ENCODE measurements around the gene GNG8. TPM values are rescaled to one million over a fixed set of nuclear protein-coding genes. Genes with fewer than 3 reads are reported as not detected.
A peak's percentile ranks its signal among the peaks of the same experiment; 100 is the strongest.
"Not testable (repeated sequence)": the region's sequence is repeated elsewhere in the genome, so short reads cannot be mapped to it uniquely, and the experiment has no call there.

Gene GNG8
- polyA plus RNA-seq, 3 donors = 3.2 to 6.9 (median 3.4) TPM

- no peak for DNase-seq (ENCODE audit: extremely low read depth in 1 of 11, low read depth in 9 of 11, low spot score in 4 of 11)
These were observed 13.3 kb upstream of the GNG8 start for GRCh38 chr19:46648961-46649960.

GRCh38 chr19:46648060-46648960, 12.3 kb upstream of the GNG8 start:
- DNase-seq (ENCODE audit: extremely low read depth in 1 of 11, low read depth in 9 of 11, low spot score in 4 of 11) = no peak

- DNase-seq (ENCODE audit: extremely low read depth in 1 of 11, low read depth in 9 of 11, low spot score in 4 of 11) = no peak
These were observed 10.4 kb upstream of the GNG8 start for GRCh38 chr19:46646402-46646801.

GRCh38 chr19:46644720-46645119, 8.7 kb upstream of the GNG8 start:
- no peak for DNase-seq (ENCODE audit: extremely low read depth in 1 of 11, low read depth in 9 of 11, low spot score in 4 of 11)

- DNase-seq (ENCODE audit: extremely low read depth in 1 of 11, low read depth in 9 of 11, low spot score in 4 of 11) = no peak
These were observed 4.7 kb upstream of the GNG8 start for GRCh38 chr19:46640656-46641055.

GRCh38 chr19:46639358-46640182, 3.6 kb upstream of the GNG8 start:
- peak in 7 of 11 donors; percentile 75 to 88 (median 83) for DNase-seq (ENCODE audit: extremely low read depth in 1 of 11, low read depth in 9 of 11, low spot score in 4 of 11)

- DNase-seq (ENCODE audit: extremely low read depth in 1 of 11, low read depth in 9 of 11, low spot score in 4 of 11) = no peak
These were observed 1.2 kb upstream of the GNG8 start for GRCh38 chr19:46637224-46637623.

- DNase-seq (ENCODE audit: extremely low read depth in 1 of 11, low read depth in 9 of 11, low spot score in 4 of 11) = no peak
These were observed 1.3 kb downstream of the GNG8 start for GRCh38 chr19:46634656-46635218.

GRCh38 chr19:46634045-46634655, 1.9 kb downstream of the GNG8 start:
- peak in 3 of 11 donors; percentile 49 to 53 (median 51) for DNase-seq (ENCODE audit: extremely low read depth in 1 of 11, low read depth in 9 of 11, low spot score in 4 of 11)

GRCh38 chr19:46633130-46633529, 2.9 kb downstream of the GNG8 start:
- DNase-seq (ENCODE audit: extremely low read depth in 1 of 11, low read depth in 9 of 11, low spot score in 4 of 11) = no peak

- DNase-seq (ENCODE audit: extremely low read depth in 1 of 11, low read depth in 9 of 11, low spot score in 4 of 11) = no peak
These were observed 4.5 kb downstream of the GNG8 start for GRCh38 chr19:46631481-46631880.

GRCh38 chr19:46630586-46631205, 5.3 kb downstream of the GNG8 start:
- DNase-seq (ENCODE audit: extremely low read depth in 1 of 11, low read depth in 9 of 11, low spot score in 4 of 11) = no peak

- no peak for DNase-seq (ENCODE audit: extremely low read depth in 1 of 11, low read depth in 9 of 11, low spot score in 4 of 11)
These were observed 6.4 kb downstream of the GNG8 start for GRCh38 chr19:46629546-46630025.

- not testable (repeated sequence) for DNase-seq (ENCODE audit: extremely low read depth in 1 of 11, low read depth in 9 of 11, low spot score in 4 of 11)
These were observed 7.0 kb downstream of the GNG8 start for GRCh38 chr19:46628970-46629369.

- no peak for DNase-seq (ENCODE audit: extremely low read depth in 1 of 11, low read depth in 9 of 11, low spot score in 4 of 11)
These were observed 9.6 kb downstream of the GNG8 start for GRCh38 chr19:46626446-46626845.

- DNase-seq (ENCODE audit: extremely low read depth in 1 of 11, low read depth in 9 of 11, low spot score in 4 of 11) = no peak
These were observed 10.3 kb downstream of the GNG8 start for GRCh38 chr19:46625731-46626130.

GRCh38 chr19:46624958-46625661, 10.9 kb downstream of the GNG8 start, which contains the start of gene PTGIR:
Gene PTGIR, minus strand, starts transcription at chr19:46625089. Its CDS starts 864 bp downstream, at chr19:46624225.
- DNase-seq (ENCODE audit: extremely low read depth in 1 of 11, low read depth in 9 of 11, low spot score in 4 of 11) = peak in 2 of 11 donors; percentile 53

Measured in renal cortex interstitium (tissue), 11 donors.